Thyroid gland (tissue), 4 donors: Measurements from ENCODE around the gene SHLD2.
"Not testable (repeated sequence)": the region's sequence is repeated elsewhere in the genome, so short reads cannot be mapped to it uniquely, and the experiment has no call there.

ENCODE experiments used
- POLR2A ChIP-seq, 2 donors: fragments of 450-650 bp; IDR thresholded peaks; one replicate each; pipeline ENCODE4 v1.6.1; 2017; ENCODE audit warnings: antibody characterized with exemption in 2 of 2, mild to moderate bottlenecking in 2 of 2, moderate library complexity in 1 of 2
- TF ChIP-seq, protein P1 (sequence below), 6 experiments: fragments of 200-600 bp in 3 of 6; fragments of 450-650 bp in 3 of 6; sonication (generic) in 3 of 6; IDR thresholded peaks; one replicate each; pipeline ENCODE4 v1.5.1; 2016 to 2019; ENCODE audit warnings: antibody characterized with exemption in 6 of 6, mild to moderate bottlenecking in 2 of 6, inconsistent platforms in 1 of 6, moderate library complexity in 1 of 6

DNA sequence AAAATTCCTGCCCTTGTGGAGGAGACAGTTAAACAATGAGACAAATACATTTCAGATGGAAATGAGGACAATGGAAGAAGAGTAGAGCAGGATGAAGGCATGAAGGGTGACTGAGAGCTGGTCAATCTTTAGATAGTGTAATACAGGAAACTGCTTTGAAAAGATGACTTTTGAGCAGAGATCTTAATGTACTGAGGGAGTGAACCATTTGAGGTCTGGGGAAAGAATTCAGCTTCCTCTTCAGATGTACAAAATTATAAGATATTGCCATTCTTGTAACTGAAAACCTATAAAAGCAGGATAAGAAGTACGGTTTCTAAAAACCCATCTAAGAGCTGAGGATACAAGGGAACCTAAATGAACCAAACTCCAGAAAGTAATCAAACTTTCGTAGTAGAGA, 38.9 kb downstream of the SHLD2 start:
- TF ChIP-seq, protein P1, sequence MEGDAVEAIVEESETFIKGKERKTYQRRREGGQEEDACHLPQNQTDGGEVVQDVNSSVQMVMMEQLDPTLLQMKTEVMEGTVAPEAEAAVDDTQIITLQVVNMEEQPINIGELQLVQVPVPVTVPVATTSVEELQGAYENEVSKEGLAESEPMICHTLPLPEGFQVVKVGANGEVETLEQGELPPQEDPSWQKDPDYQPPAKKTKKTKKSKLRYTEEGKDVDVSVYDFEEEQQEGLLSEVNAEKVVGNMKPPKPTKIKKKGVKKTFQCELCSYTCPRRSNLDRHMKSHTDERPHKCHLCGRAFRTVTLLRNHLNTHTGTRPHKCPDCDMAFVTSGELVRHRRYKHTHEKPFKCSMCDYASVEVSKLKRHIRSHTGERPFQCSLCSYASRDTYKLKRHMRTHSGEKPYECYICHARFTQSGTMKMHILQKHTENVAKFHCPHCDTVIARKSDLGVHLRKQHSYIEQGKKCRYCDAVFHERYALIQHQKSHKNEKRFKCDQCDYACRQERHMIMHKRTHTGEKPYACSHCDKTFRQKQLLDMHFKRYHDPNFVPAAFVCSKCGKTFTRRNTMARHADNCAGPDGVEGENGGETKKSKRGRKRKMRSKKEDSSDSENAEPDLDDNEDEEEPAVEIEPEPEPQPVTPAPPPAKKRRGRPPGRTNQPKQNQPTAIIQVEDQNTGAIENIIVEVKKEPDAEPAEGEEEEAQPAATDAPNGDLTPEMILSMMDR (IDR thresholded peaks at IDR 0.05), result not testable (repeated sequence)
- TF ChIP-seq POLR2A (IDR thresholded peaks at IDR 0.05), result not testable (repeated sequence)
